HepG2 (cell line): ENCODE results near the gene KCNF1. TPM values are rescaled to one million over a fixed set of nuclear protein-coding genes. Genes with fewer than 3 reads are reported as not detected.

Experiments
- ATAC-seq: fragments of 200-7000 bp; cut with Tn5 transposase; 3 replicates; pipeline ENCODE4 v1.9.1; 2020; ENCODE audit warnings: mild to moderate bottlenecking, moderate library complexity
- BruUV-seq: library from RNA; stranded (reverse); fragments of 400-500 nt; replicated peaks from 2 replicates; lab custom pipeline; 2021; lab: Mats Ljungman, UMichigan
- CTCF ChIA-PET: fragments of 300-600 bp; formaldehyde crosslinking; extraction: SDS; loops from one replicate; lab custom pipeline; 2021; ENCODE audit warnings: low total read pairs, inconsistent platforms, low intra/inter-chr PET ratio; lab: Yijun Ruan, JAX
- POLR2A ChIA-PET: fragments of 350-600 bp; sonication (Branson Sonifier 250); formaldehyde crosslinking; loops from one replicate; lab custom pipeline; 2020; ENCODE audit warnings: antibody characterized with exemption, inconsistent platforms; lab: Yijun Ruan, JAX
- DNase-seq: peaks from one replicate; pipeline ENCODE4 v3.0.0-alpha.2; 2015; ENCODE audit warnings: low spot score
- FAIRE-seq: peaks from 3 replicates; lab custom pipeline; 2011; peaks lifted over from hg19 to GRCh38; lab: Jason Lieb, UNC
- H2AFZ ChIP-seq: one replicate; pipeline ENCODE4 v1.6.1; 2011; ENCODE audit warnings: low read length, inconsistent platforms
- H3K27ac ChIP-seq: fragments of 300-600 bp; 3 replicates; pipeline ENCODE4 v1.8.0; 2011; ENCODE audit warnings: mixed run types, mild to moderate bottlenecking, mixed read lengths, low read length, inconsistent platforms; ENCODE audit not compliant: insufficient read depth; ENCODE audit errors: extremely low read length
- H3K27me3 ChIP-seq, 2 experiments: fragments of 200-600 bp in 1 of 2; 2 replicates in 1 of 2; 3 replicates in 1 of 2; pipeline versions ENCODE4 v1.6.0 to v1.8.0; 2011; ENCODE audit warnings: low read length in 2 of 2, mild to moderate bottlenecking in 2 of 2, moderate library complexity in 2 of 2, inconsistent platforms in 1 of 2; ENCODE audit not compliant: insufficient read depth in 2 of 2, control insufficient read depth in 1 of 2
- H3K36me3 ChIP-seq, 2 experiments: fragments of 200-600 bp in 1 of 2; replicated peaks in 1 of 2; 2 replicates in 1 of 2; 3 replicates in 1 of 2; pipeline versions ENCODE4 v1.5.1 to v1.8.0; 2011; ENCODE audit warnings: low read length in 2 of 2, inconsistent platforms in 1 of 2; ENCODE audit not compliant: insufficient read depth in 2 of 2, control insufficient read depth in 1 of 2
- H3K4me1 ChIP-seq: 2 replicates; pipeline ENCODE4 v1.5.1; 2012; ENCODE audit warnings: low read length, inconsistent platforms; ENCODE audit not compliant: insufficient read depth
- H3K4me2 ChIP-seq: 2 replicates; pipeline ENCODE4 v1.6.0; 2011; ENCODE audit warnings: low read depth, low read length, inconsistent platforms
- H3K4me3 ChIP-seq, 3 experiments: fragments of 200-600 bp in 1 of 3; sonication (generic), shearing (Covaris generic) in 1 of 3; replicated peaks in 1 of 3; 2 replicates each; pipeline ENCODE4 v1.5.1; 2011 to 2016; ENCODE audit warnings: low read length in 3 of 3, inconsistent platforms in 2 of 3, low read depth in 2 of 3, mild to moderate bottlenecking in 2 of 3, control low read depth in 1 of 3, mixed read lengths in 1 of 3; ENCODE audit not compliant: insufficient read depth in 1 of 3
- H3K79me2 ChIP-seq: one replicate; pipeline ENCODE4 v1.6.1; 2011; ENCODE audit warnings: low read length, inconsistent platforms; ENCODE audit not compliant: insufficient read depth
- H3K9ac ChIP-seq: 2 replicates; pipeline ENCODE4 v1.6.0; 2011; ENCODE audit warnings: mild to moderate bottlenecking, low read depth, low read length, inconsistent platforms; ENCODE audit not compliant: insufficient read depth
- H3K9me3 ChIP-seq: 2 replicates; pipeline ENCODE4 v1.5.1; 2012; ENCODE audit warnings: mild to moderate bottlenecking, low read length
- H4K20me1 ChIP-seq: 2 replicates; pipeline ENCODE4 v1.6.0; 2011; ENCODE audit warnings: inconsistent platforms, mild to moderate bottlenecking, low read length, moderate library complexity; ENCODE audit not compliant: insufficient read depth
- DNMT1 ChIP-seq: sonication (generic); formaldehyde crosslinking; IDR thresholded peaks from 2 replicates; pipeline ENCODE4 v1.5.1; 2020; ENCODE audit warnings: mild to moderate bottlenecking, missing genetic modification reagents
- IKZF4 ChIP-seq: sonication (generic); formaldehyde crosslinking; IDR thresholded peaks from 2 replicates; pipeline ENCODE4 v1.5.1; 2020; ENCODE audit warnings: borderline replicate concordance, mild to moderate bottlenecking, low read depth, missing genetic modification reagents; ENCODE audit errors: not compliant biosample characterization
- NR2F6 ChIP-seq, 2 experiments: IDR thresholded peaks; 2 replicates each; pipeline ENCODE4 v1.6.1; 2016; ENCODE audit warnings: antibody characterized with exemption in 1 of 2, mild to moderate bottlenecking in 1 of 2
- RFX3 ChIP-seq: IDR thresholded peaks from 2 replicates; pipeline ENCODE4 v1.6.1; 2016; ENCODE audit warnings: missing biosample characterization, missing genetic modification reagents
- SATB2 ChIP-seq: sonication (generic); formaldehyde crosslinking; IDR thresholded peaks from 2 replicates; pipeline ENCODE4 v1.5.0; 2020; ENCODE audit warnings: missing genetic modification reagents
- TP53 ChIP-seq: sonication (generic); formaldehyde crosslinking; conservative IDR thresholded peaks from 2 replicates; pipeline ENCODE4 v1.4.0; 2020; ENCODE audit warnings: missing genetic modification reagents
- ZNF432 ChIP-seq: sonication (generic); formaldehyde crosslinking; IDR thresholded peaks from 2 replicates; pipeline ENCODE4 v1.5.0; 2020; ENCODE audit warnings: missing genetic modification reagents, mild to moderate bottlenecking, borderline replicate concordance
- ZSCAN22 ChIP-seq: sonication (generic); formaldehyde crosslinking; IDR thresholded peaks from 2 replicates; pipeline ENCODE4 v1.4.0; 2020; ENCODE audit warnings: mild to moderate bottlenecking, missing genetic modification reagents
- WGBS: methylation state at CpG from one replicate; pipeline ENCODE4 v1.1.6; 2017; ENCODE audit warnings: low lambda C conversion rate; 5-methylcytosine and 5-hydroxymethylcytosine counted together
- in situ Hi-C: cut with HindIII; loops from 2 replicates; pipeline ENCODE4 v1.10.0; 2017; ENCODE audit warnings: low pct_unique_long_range_greater_than_20kb; ENCODE audit not compliant: extremely low pct_ligation_motif_present
- intact Hi-C: fragments of 100-400 bp; cut with micrococcal nuclease; formaldehyde crosslinking; loops from one replicate; pipeline ENCODE4 v1.10.0; 2022; ENCODE audit not compliant: unreplicated experiment
- polyA plus RNA-seq, 8 experiments: library from polyadenylated mRNA; depleted of rRNA in 3 of 8; stranded (reverse) in 7 of 8; unstranded in 1 of 8; fragments of >200 nt; fragmentation: Illumina TruSeq in 4 of 8; extraction: Trizol in 4 of 8; gene quantifications; 2 replicates each; pipeline versions ENCODE4 v1.2.1 to v1.2.3, GENCODE V29; 2011 to 2016; ENCODE audit warnings: low read depth in 4 of 8, missing spikeins in 1 of 8, mixed read lengths in 1 of 8; ENCODE audit not compliant: insufficient read depth in 1 of 8
- total RNA-seq, 5 experiments: library from RNA; depleted of rRNA; stranded (reverse); fragments of >200 nt; fragmentation: Illumina TruSeq; extraction: Trizol; gene quantifications; 2 replicates each; pipeline ENCODE4 v1.2.3, GENCODE V29; 2016; ENCODE audit warnings: low read depth in 1 of 5
- TF ChIP-seq, protein P1 (sequence below): sonication (generic); formaldehyde crosslinking; IDR thresholded peaks from 2 replicates; pipeline ENCODE4 v1.4.0; 2020; ENCODE audit warnings: missing genetic modification reagents
- TF ChIP-seq, protein P2 (sequence below): sonication (generic); formaldehyde crosslinking; IDR thresholded peaks from 2 replicates; pipeline ENCODE4 v1.4.0; 2020; ENCODE audit warnings: missing genetic modification reagents
- TF ChIP-seq, protein P3 (sequence below): sonication (generic); formaldehyde crosslinking; IDR thresholded peaks from 2 replicates; pipeline ENCODE4 v1.9.0; 2021; ENCODE audit warnings: missing genetic modification reagents, borderline replicate concordance
- TF ChIP-seq, protein P4 (sequence below): sonication (generic); formaldehyde crosslinking; IDR thresholded peaks from 2 replicates; pipeline ENCODE4 v1.5.0; 2020; ENCODE audit warnings: missing genetic modification reagents, mild to moderate bottlenecking, borderline replicate concordance

Gene KCNF1
- total and polyA plus RNA-seq, 2 of the 13 experiments (the other 11 are each of a cell fraction or from before 2014, with no cell fraction given) = 0.09 to 0.12 TPM

DNA sequence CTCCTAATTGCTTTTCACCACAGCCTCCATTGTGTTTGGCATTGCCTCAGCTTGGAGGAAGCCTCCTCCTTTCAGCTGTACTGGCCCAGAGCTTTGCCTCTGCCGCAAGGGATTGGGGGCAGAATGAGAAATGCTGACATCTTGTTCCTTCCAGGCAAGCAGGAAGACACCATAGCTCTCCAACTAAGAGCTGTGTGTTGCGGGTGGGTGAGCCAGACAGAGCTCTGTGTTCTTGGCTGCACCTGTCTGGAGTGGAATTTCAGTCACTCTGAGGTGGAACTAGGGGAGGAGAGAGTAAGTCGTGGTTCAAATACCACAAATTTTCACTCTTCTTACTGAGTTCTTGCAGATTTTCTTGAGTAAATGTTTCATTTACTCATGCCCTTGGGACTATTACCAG lies 36.6 kb upstream of the KCNF1 start:
- BruUV-seq = no TSS peak
- H2AFZ ChIP-seq = no peak overlapping the region
- DNase-seq (no peak), ATAC-seq (no peak), FAIRE-seq (no peak)
- ChIA-PET CTCF (no interaction called here), POLR2A (no interaction called here)
- no peaks in the 10 kb centered on the region for H4K20me1 ChIP-seq
- H3K36me3 ChIP-seq = no peaks in the 10 kb centered on the region
- H3K4me3 ChIP-seq = no peak overlapping the region
- in situ Hi-C loops = no loop called here
- no peak overlapping the region for H3K4me2 ChIP-seq
- H3K4me1 ChIP-seq = no peaks in the 10 kb centered on the region
- peaks cover 5% of the 10 kb centered on the region; the same call in 1 of the 2 replicates for H3K9me3 ChIP-seq
- WGBS = 31% methylated on average over 3 of the region's 3 CpGs
- no peak overlapping the region for H3K27ac ChIP-seq
- intact Hi-C loops = no loop called here
- H3K27me3 ChIP-seq = peaks cover 0 to 15% of the 10 kb centered on the region in 2 experiments; a peak in 2 of 5 replicates
- H3K9ac ChIP-seq = no peak overlapping the region
- no peaks in the 10 kb centered on the region for H3K79me2 ChIP-seq
- TF ChIP-seq NR2F6 (IDR thresholded peaks at IDR 0.05) (no peak), NR2F6 (CRISPR knock-in tag; IDR thresholded peaks at IDR 0.05) (no peak), DNMT1 (CRISPR knock-in tag) (no peak), RFX3 (no peak), ZNF432 (CRISPR knock-in tag) (no peak), IKZF4 (CRISPR knock-in tag) (no peak), ZSCAN22 (CRISPR knock-in tag) (no peak), TP53 (CRISPR knock-in tag) (no peak), SATB2 (CRISPR knock-in tag) (no peak)
- TF ChIP-seq, protein P1, sequence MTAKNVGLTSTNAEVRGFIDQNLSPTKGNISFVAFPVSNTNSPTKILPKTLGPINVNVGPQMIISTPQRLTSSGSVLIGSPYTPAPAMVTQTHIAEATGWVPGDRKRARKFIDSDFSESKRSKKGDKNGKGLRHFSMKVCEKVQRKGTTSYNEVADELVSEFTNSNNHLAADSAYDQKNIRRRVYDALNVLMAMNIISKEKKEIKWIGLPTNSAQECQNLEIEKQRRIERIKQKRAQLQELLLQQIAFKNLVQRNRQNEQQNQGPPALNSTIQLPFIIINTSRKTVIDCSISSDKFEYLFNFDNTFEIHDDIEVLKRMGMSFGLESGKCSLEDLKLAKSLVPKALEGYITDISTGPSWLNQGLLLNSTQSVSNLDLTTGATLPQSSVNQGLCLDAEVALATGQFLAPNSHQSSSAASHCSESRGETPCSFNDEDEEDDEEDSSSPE (CRISPR knock-in tag) = no peak
- TF ChIP-seq, protein P2, sequence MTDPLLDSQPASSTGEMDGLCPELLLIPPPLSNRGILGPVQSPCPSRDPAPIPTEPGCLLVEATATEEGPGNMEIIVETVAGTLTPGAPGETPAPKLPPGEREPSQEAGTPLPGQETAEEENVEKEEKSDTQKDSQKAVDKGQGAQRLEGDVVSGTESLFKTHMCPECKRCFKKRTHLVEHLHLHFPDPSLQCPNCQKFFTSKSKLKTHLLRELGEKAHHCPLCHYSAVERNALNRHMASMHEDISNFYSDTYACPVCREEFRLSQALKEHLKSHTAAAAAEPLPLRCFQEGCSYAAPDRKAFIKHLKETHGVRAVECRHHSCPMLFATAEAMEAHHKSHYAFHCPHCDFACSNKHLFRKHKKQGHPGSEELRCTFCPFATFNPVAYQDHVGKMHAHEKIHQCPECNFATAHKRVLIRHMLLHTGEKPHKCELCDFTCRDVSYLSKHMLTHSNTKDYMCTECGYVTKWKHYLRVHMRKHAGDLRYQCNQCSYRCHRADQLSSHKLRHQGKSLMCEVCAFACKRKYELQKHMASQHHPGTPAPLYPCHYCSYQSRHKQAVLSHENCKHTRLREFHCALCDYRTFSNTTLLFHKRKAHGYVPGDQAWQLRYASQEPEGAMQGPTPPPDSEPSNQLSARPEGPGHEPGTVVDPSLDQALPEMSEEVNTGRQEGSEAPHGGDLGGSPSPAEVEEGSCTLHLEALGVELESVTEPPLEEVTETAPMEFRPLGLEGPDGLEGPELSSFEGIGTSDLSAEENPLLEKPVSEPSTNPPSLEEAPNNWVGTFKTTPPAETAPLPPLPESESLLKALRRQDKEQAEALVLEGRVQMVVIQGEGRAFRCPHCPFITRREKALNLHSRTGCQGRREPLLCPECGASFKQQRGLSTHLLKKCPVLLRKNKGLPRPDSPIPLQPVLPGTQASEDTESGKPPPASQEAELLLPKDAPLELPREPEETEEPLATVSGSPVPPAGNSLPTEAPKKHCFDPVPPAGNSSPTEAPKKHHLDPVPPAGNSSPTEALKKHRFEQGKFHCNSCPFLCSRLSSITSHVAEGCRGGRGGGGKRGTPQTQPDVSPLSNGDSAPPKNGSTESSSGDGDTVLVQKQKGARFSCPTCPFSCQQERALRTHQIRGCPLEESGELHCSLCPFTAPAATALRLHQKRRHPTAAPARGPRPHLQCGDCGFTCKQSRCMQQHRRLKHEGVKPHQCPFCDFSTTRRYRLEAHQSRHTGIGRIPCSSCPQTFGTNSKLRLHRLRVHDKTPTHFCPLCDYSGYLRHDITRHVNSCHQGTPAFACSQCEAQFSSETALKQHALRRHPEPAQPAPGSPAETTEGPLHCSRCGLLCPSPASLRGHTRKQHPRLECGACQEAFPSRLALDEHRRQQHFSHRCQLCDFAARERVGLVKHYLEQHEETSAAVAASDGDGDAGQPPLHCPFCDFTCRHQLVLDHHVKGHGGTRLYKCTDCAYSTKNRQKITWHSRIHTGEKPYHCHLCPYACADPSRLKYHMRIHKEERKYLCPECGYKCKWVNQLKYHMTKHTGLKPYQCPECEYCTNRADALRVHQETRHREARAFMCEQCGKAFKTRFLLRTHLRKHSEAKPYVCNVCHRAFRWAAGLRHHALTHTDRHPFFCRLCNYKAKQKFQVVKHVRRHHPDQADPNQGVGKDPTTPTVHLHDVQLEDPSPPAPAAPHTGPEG = no peak
- TF ChIP-seq, protein P3, sequence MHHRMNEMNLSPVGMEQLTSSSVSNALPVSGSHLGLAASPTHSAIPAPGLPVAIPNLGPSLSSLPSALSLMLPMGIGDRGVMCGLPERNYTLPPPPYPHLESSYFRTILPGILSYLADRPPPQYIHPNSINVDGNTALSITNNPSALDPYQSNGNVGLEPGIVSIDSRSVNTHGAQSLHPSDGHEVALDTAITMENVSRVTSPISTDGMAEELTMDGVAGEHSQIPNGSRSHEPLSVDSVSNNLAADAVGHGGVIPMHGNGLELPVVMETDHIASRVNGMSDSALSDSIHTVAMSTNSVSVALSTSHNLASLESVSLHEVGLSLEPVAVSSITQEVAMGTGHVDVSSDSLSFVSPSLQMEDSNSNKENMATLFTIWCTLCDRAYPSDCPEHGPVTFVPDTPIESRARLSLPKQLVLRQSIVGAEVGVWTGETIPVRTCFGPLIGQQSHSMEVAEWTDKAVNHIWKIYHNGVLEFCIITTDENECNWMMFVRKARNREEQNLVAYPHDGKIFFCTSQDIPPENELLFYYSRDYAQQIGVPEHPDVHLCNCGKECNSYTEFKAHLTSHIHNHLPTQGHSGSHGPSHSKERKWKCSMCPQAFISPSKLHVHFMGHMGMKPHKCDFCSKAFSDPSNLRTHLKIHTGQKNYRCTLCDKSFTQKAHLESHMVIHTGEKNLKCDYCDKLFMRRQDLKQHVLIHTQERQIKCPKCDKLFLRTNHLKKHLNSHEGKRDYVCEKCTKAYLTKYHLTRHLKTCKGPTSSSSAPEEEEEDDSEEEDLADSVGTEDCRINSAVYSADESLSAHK (CRISPR knock-in tag) = no peak
- TF ChIP-seq, protein P4, sequence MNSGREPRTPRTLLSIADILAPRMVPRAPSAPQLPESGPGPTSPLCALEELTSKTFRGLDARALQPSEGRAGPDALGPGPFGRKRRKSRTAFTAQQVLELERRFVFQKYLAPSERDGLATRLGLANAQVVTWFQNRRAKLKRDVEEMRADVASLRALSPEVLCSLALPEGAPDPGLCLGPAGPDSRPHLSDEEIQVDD (CRISPR knock-in tag) = no peak
